ENCODE measurements around the gene VAV2. TPM values are rescaled to one million over a fixed set of nuclear protein-coding genes. Genes with fewer than 3 reads are reported as not detected.

The VAV2 gene
- total and polyA plus RNA-seq, 8 donors: 25.3 to 44.1 (median 35.5) TPM

GRCh38 chr9:133718563-133719315, 273.4 kb downstream of the VAV2 start:
- Histone ChIP-seq H3K9me3 (no peaks in the 10 kb centered on the region), H3K4me3 (no peak overlapping the region)
- no peak for DNase-seq

GRCh38 chr9:133717113-133718031, 274.8 kb downstream of the VAV2 start:
- Histone ChIP-seq H3K4me3 (no peak overlapping the region), H3K9me3 (no peaks in the 10 kb centered on the region), H3K27me3 (no peaks in the 10 kb centered on the region), H3K36me3 (no peaks in the 10 kb centered on the region), H3K27ac (no peak overlapping the region), H3K4me1 (peaks cover 0 to 14% of the 10 kb centered on the region in 2 donors)
- DNase-seq: peak in 1 of 4 donors; percentile 59
- TF ChIP-seq CTCF (IDR thresholded peaks at IDR 0.05): no peak
- ATAC-seq: no peak
- intact Hi-C loops (cut with DNase I): loop anchor here in 1 of 2 donors (10.0 kb wide), 1 partner anchor 183 kb away; the partner anchor contains the start of gene ADAMTSL2

More at GRCh38 chr9:133718563-133719315, 273.4 kb downstream of the VAV2 start:
- ATAC-seq: no peak
- intact Hi-C loops (cut with DNase I): loop anchor here in 1 of 2 donors (10.0 kb wide), 1 partner anchor 184 kb away; the partner anchor contains the start of gene ADAMTSL2
- no peaks in the 10 kb centered on the region for H3K27me3 ChIP-seq
- H3K4me1 ChIP-seq: peaks cover 0 to 14% of the 10 kb centered on the region in 2 donors
- H3K27ac ChIP-seq: no peak overlapping the region
- H3K36me3 ChIP-seq: no peaks in the 10 kb centered on the region
- no peak for TF ChIP-seq CTCF (IDR thresholded peaks at IDR 0.05)

- DNase-seq (peak in 1 of 4 donors; percentile 50), ATAC-seq (peak; percentile 10)
- intact Hi-C loops (cut with DNase I): loop anchor here in 1 of 2 donors (10.0 kb wide), 1 partner anchor 182 kb away; the partner anchor contains the start of gene ADAMTSL2
- TF ChIP-seq CTCF (IDR thresholded peaks at IDR 0.05): no peak
- no peaks in the 10 kb centered on the region for H3K9me3 ChIP-seq
- no peaks in the 10 kb centered on the region for H3K27me3 ChIP-seq
- H3K4me3 ChIP-seq: no peak overlapping the region
- H3K4me1 ChIP-seq: peaks cover 4 to 14% of the 10 kb centered on the region in 2 donors
- no peak overlapping the region for H3K27ac ChIP-seq
- no peaks in the 10 kb centered on the region for H3K36me3 ChIP-seq
Measured at GRCh38 chr9:133716564-133717112, 275.5 kb downstream of the VAV2 start.

GRCh38 chr9:133715866-133716563, 276.1 kb downstream of the VAV2 start:
- TF ChIP-seq CTCF (IDR thresholded peaks at IDR 0.05): peak in 1 of 2 donors; percentile 17
- Histone ChIP-seq H3K4me3 (no peak overlapping the region), H3K27ac (peak overlapping the region in 1 of 2 donors; percentile 28), H3K36me3 (no peaks in the 10 kb centered on the region), H3K4me1 (peaks cover 6 to 14% of the 10 kb centered on the region in 2 donors), H3K27me3 (no peaks in the 10 kb centered on the region), H3K9me3 (no peaks in the 10 kb centered on the region)
- ATAC-seq (peak; percentile 10), DNase-seq (peak in 2 of 4 donors; percentile 34 to 66)
- intact Hi-C loops (cut with DNase I): loop anchor here in 1 of 2 donors (10.0 kb wide), 1 partner anchor 181 kb away; the partner anchor contains the start of gene ADAMTSL2

All from left lung (tissue), 10 donors.